Peyer's patch (tissue), 4 donors: ENCODE results near the gene C2orf72.

Source experiments
- POLR2A ChIP-seq, 2 donors: fragments of 450-650 bp; IDR thresholded peaks; one replicate each; pipeline ENCODE4 v1.5.1; 2017; ENCODE audit warnings: antibody characterized with exemption in 2 of 2, mild to moderate bottlenecking in 2 of 2, moderate library complexity in 2 of 2
- TF ChIP-seq, protein P1 (sequence below), 6 experiments: fragments of 450-650 bp in 4 of 6; fragments of 200-600 bp in 2 of 6; sonication (generic) in 1 of 6; IDR thresholded peaks; one replicate each; pipeline ENCODE4 v1.5.1; 2017 to 2019; ENCODE audit warnings: antibody characterized with exemption in 6 of 6, mild to moderate bottlenecking in 3 of 6, moderate library complexity in 1 of 6

DNA sequence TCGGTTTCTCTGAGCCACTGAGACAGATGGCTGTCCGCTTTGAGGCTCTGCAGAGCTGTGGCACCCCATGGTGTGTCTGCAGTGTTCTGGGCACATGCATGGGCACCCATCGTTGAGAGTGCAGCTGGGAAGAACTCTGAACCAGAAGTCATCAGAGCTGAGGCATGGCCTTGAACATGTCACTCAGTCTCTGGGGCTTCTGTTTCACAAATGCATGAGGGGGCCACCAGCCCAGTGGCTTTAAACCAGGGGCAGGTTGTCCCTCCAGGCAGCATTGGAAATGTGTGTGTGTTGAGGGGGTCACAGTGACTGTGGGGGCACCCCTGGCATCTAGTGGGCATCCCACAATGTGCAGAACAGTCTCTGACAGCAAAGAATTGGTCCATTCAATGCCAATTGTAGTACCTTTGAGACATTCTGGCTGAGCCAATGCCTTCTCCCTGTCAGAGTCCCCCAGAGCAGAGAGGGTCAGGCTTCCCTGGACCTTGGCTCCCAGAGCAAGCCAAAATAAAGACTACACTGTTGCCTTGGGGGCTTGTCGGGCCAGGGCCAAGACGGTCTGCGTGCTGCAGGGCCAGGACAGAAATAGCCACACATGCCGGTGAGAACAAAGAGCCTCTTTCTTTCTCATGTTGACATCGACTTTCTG lies 10.1 kb downstream of the C2orf72 start:
- TF ChIP-seq, protein P1, sequence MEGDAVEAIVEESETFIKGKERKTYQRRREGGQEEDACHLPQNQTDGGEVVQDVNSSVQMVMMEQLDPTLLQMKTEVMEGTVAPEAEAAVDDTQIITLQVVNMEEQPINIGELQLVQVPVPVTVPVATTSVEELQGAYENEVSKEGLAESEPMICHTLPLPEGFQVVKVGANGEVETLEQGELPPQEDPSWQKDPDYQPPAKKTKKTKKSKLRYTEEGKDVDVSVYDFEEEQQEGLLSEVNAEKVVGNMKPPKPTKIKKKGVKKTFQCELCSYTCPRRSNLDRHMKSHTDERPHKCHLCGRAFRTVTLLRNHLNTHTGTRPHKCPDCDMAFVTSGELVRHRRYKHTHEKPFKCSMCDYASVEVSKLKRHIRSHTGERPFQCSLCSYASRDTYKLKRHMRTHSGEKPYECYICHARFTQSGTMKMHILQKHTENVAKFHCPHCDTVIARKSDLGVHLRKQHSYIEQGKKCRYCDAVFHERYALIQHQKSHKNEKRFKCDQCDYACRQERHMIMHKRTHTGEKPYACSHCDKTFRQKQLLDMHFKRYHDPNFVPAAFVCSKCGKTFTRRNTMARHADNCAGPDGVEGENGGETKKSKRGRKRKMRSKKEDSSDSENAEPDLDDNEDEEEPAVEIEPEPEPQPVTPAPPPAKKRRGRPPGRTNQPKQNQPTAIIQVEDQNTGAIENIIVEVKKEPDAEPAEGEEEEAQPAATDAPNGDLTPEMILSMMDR (IDR thresholded peaks at IDR 0.05): no peak
- TF ChIP-seq POLR2A (IDR thresholded peaks at IDR 0.05): no peak
